IPS DF 6.9 (cell line): ENCODE measurements around the gene SYNE1.
"Not testable (repeated sequence)": the region's sequence is repeated elsewhere in the genome, so short reads cannot be mapped to it uniquely, and the experiment has no call there.

Experiments
- DNase-seq: peaks from one replicate; pipeline ENCODE4 v3.0.0-alpha.2; 2013; ENCODE audit warnings: low read depth, low spot score
- H3K27ac ChIP-seq: one replicate; pipeline ENCODE4 v1.5.1; 2013; ENCODE audit warnings: low read length, control low read depth
- H3K27me3 ChIP-seq: 2 replicates; pipeline ENCODE4 v1.6.1; 2013; ENCODE audit warnings: mild to moderate bottlenecking, low read length; ENCODE audit not compliant: control insufficient read depth, insufficient read depth
- H3K36me3 ChIP-seq: 2 replicates; pipeline ENCODE4 v1.6.1; 2013; ENCODE audit warnings: low read length; ENCODE audit not compliant: control insufficient read depth, insufficient read depth
- H3K4me1 ChIP-seq: 2 replicates; pipeline ENCODE4 v1.6.1; 2013; ENCODE audit warnings: low read length; ENCODE audit not compliant: control insufficient read depth, insufficient read depth
- H3K4me3 ChIP-seq: 2 replicates; pipeline ENCODE4 v1.5.1; 2013; ENCODE audit warnings: mild to moderate bottlenecking, low read length
- H3K9me3 ChIP-seq: 2 replicates; pipeline ENCODE4 v1.6.1; 2013; ENCODE audit warnings: low read length, inconsistent platforms; ENCODE audit not compliant: control insufficient read depth, insufficient read depth
- WGBS: extraction: QIAGEN DNeasy Blood & Tissue Kit; methylation state at CpG from one replicate; pipeline ENCODE4 v1.1.7; 2013; ENCODE audit warnings: mixed read lengths, missing lambda C conversion rate; ENCODE audit not compliant: insufficient read length, insufficient coverage; 5-methylcytosine and 5-hydroxymethylcytosine counted together

The SYNE1 gene

DNA sequence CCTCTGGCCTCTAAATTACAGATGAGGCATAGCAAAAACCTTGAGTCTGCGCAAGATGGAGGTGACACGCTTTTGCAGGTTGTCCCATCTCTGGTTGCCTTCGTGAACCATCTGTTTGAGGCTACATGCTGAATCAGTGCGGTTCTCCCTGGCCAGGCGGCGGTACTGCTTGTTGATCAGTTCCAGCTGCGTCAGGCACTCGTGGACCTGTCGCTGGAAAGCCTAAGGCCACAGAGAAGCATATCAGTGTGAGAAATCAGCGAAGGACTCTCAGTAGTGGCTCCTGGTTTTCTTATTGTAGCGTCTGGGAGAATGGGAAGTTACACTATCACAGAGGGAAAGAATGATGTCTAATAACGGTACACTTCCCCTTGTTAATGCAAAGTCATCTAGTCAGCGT is 485.2 kb downstream of the SYNE1 start:
- no peaks in the 10 kb centered on the region for H3K27me3 ChIP-seq
- H3K36me3 ChIP-seq = no peaks in the 10 kb centered on the region
- H3K9me3 ChIP-seq = no peaks in the 10 kb centered on the region
- no peaks in the 10 kb centered on the region; the same call in 1 of the 2 replicates for H3K4me1 ChIP-seq
- no CpG with 5 or more reads among the region's 13 CpGs for WGBS
- H3K27ac ChIP-seq = no peak overlapping the region
- DNase-seq = no peak
- no peak overlapping the region for H3K4me3 ChIP-seq

DNA sequence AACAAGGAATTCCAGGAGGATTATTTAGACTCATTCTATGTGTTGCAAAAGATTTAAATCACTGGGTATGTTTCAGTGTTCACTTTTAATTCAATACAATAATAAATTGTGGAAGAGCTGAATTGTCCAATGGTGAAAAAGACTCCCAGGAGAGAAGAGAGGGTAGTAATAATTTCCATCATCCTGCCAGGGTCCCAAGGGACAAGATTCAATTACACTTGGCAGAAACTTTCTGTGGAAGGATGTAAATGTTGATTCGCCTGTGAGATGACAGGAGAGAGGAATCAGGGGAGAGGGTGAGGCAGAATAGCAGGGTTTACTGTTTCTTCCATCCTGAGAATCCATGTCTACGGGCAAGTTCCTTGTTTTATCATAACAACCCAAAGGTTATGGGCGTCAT is 487.0 kb downstream of the SYNE1 start:
- Histone ChIP-seq H3K4me3 (no peak overlapping the region), H3K4me1 (no peaks in the 10 kb centered on the region; the same call in 1 of the 2 replicates), H3K36me3 (no peaks in the 10 kb centered on the region), H3K27me3 (no peaks in the 10 kb centered on the region), H3K27ac (no peak overlapping the region), H3K9me3 (no peaks in the 10 kb centered on the region)
- WGBS = no CpG with 5 or more reads among the region's 3 CpGs
- DNase-seq = no peak

DNA sequence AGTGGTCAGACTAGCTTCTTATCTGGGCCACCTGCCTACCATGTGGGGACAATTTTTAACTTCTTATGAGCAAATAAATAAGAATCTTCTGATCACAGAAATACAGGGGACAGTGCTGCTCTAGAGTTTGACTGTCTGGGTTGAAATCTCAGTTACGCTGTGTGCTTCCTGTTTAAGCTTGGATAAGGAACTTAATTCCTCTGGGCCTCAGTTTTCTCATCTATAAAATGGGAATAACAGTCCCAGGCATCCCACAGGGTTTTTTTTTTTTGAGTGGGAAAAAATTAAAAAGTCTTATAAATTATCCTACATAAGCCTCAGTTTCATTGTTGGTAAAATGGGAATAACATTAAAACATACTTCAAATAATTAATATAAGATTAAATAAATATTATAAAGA is 488.8 kb downstream of the SYNE1 start:
- WGBS = no CpG with 5 or more reads among the region's 1 CpG
- Histone ChIP-seq H3K4me3 (no peak overlapping the region), H3K27ac (no peak overlapping the region), H3K9me3 (no peaks in the 10 kb centered on the region), H3K27me3 (no peaks in the 10 kb centered on the region), H3K4me1 (no peaks in the 10 kb centered on the region; the same call in 1 of the 2 replicates), H3K36me3 (no peaks in the 10 kb centered on the region)
- DNase-seq = no peak

DNA sequence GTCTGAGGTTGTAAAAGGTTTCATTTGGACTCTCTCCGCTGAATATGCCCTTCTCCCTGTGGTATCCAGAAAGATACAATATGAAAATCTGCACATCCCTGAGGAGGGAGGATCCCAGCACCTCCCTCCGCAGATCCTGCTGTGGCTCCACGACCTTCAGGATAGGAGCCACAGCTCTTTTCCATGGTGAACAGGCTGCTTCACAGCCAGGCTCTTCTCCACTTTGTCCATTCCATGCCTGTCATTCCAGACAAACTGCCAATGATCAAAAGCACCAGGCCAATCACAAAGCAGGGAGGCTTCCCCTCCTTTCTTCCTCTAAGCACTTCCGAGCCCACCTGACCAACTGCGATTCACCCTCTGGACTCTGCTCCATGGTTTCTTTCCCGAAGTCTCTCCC is 489.9 kb downstream of the SYNE1 start:
- H3K27ac ChIP-seq = no peak overlapping the region
- no peaks in the 10 kb centered on the region for H3K27me3 ChIP-seq
- no peaks in the 10 kb centered on the region for H3K36me3 ChIP-seq
- no peak for DNase-seq
- no peak overlapping the region for H3K4me3 ChIP-seq
- no peaks in the 10 kb centered on the region for H3K9me3 ChIP-seq
- H3K4me1 ChIP-seq = no peaks in the 10 kb centered on the region; the same call in 1 of the 2 replicates
- WGBS = no CpG with 5 or more reads among the region's 6 CpGs

DNA sequence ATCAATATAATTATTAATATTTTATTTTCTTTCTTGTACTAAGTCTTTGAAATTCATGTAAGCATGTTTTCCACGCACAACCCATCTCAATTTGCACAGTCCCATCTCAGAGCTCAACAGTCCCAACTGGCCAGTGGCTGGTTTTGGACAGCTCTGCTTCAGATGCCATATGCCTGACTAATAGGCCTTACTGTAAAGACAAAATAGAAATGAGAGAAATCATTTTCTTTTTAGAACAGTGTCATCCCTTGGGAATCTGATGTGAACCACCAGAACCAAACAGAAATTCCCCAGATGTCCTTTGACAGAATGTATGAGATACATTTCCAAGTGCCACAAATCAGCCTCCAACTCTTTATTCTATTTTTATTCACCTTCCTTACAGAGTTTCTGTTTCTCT is 490.8 kb downstream of the SYNE1 start:
- WGBS = no CpG with 5 or more reads among the region's 1 CpG

DNA sequence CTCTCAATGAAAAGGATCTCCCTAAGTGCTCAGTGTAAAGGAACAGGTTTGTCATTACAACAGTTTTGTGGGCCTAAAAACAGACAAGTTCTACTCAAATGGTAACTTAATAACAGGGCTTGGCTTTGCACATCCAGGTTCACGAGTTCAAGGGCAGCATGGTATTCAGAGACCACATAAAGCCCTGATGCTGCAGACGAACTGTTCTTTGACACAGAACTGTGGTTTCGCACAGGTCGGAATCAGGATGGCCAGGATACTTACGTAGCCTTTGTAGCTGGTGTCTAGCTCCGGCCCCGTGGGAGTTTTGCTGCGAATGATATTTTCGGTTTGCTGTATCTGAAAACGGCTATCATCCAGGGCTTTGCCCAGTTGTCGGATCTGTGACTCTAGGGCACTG is 493.8 kb downstream of the SYNE1 start:
- DNase-seq = no peak
- H3K4me1 ChIP-seq = no peaks in the 10 kb centered on the region; the same call in 1 of the 2 replicates
- no peaks in the 10 kb centered on the region for H3K27me3 ChIP-seq
- no peaks in the 10 kb centered on the region for H3K36me3 ChIP-seq
- no peaks in the 10 kb centered on the region for H3K9me3 ChIP-seq
- no peak overlapping the region for H3K27ac ChIP-seq
- no CpG with 5 or more reads among the region's 11 CpGs for WGBS
- H3K4me3 ChIP-seq = no peak overlapping the region

More for the DNA sequence above, 490.8 kb downstream of the SYNE1 start:
- DNase-seq = no peak
- Histone ChIP-seq H3K4me1 (no peaks in the 10 kb centered on the region; the same call in 1 of the 2 replicates), H3K4me3 (no peak overlapping the region), H3K9me3 (no peaks in the 10 kb centered on the region), H3K36me3 (no peaks in the 10 kb centered on the region), H3K27ac (no peak overlapping the region), H3K27me3 (no peaks in the 10 kb centered on the region)

DNA sequence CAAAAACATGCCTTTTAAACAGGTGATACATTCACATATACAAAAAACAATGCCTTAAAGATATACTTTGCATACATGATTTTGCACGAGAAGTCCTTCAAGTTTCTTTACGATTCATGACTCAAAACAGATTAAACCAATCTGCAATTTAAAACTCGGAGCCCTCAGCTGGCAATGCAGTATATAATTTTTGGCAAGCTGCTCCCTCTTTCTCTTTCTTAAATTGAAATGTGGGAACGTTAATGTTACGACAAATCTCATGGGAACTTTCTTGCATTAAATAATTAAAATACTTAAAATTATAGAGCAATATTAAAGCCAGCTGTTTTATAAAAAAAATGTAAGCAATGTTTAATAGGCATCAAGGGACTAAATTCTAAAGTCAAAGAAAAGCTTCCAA is 495.1 kb downstream of the SYNE1 start:
- DNase-seq = no peak
- Histone ChIP-seq H3K27ac (no peak overlapping the region), H3K4me3 (no peak overlapping the region), H3K9me3 (no peaks in the 10 kb centered on the region), H3K4me1 (no peaks in the 10 kb centered on the region; the same call in 1 of the 2 replicates), H3K27me3 (no peaks in the 10 kb centered on the region), H3K36me3 (no peaks in the 10 kb centered on the region)
- WGBS = no CpG with 5 or more reads among the region's 5 CpGs

DNA sequence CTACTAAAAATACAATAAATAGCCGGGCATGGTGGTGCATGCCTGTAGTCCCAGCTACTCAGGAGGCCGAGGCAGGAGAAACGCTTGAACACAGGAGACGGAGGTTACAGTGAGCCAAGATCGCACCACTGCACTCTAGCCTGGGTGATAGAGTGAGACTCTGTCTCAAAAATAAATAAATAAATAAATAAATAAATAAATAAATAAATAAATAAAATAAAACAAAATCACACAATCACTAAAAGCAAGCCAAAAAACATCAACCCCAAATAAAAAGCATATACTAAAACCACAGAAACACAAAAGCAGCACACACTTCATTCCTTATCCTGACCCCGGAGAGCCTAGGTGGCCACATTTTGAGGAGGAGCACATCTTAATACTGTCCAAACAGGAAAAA is 498.8 kb downstream of the SYNE1 start:
- H3K27ac ChIP-seq, H3K27me3 ChIP-seq, H3K36me3 ChIP-seq, DNase-seq, H3K4me3 ChIP-seq, H3K9me3 ChIP-seq, H3K4me1 ChIP-seq: not testable (repeated sequence)
- WGBS = no CpG with 5 or more reads among the region's 6 CpGs

DNA sequence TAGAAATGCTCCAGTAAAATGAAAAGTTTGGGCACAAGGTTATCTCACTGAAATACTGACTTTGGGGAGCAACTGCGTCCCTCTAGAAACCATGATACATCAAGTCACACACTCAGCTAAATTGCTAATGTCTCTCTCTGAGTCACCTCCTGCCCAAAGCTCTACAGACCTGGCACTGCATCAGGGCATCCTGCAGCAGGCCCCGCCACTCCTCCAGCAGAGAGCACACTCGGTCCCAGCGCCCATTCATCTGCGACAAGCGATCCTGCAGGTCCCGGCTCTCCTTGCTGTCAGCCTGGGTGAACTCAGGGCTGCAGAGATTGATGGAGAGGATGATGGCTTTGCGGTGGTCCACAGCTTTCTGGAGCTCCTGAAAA is 500.7 kb downstream of the SYNE1 start:
- no peaks in the 10 kb centered on the region for H3K9me3 ChIP-seq
- no peaks in the 10 kb centered on the region for H3K36me3 ChIP-seq
- DNase-seq = no peak
- no peak overlapping the region for H3K27ac ChIP-seq
- no peak overlapping the region for H3K4me3 ChIP-seq
- no peaks in the 10 kb centered on the region for H3K4me1 ChIP-seq
- no peaks in the 10 kb centered on the region for H3K27me3 ChIP-seq
- no CpG with 5 or more reads among the region's 8 CpGs for WGBS

DNA sequence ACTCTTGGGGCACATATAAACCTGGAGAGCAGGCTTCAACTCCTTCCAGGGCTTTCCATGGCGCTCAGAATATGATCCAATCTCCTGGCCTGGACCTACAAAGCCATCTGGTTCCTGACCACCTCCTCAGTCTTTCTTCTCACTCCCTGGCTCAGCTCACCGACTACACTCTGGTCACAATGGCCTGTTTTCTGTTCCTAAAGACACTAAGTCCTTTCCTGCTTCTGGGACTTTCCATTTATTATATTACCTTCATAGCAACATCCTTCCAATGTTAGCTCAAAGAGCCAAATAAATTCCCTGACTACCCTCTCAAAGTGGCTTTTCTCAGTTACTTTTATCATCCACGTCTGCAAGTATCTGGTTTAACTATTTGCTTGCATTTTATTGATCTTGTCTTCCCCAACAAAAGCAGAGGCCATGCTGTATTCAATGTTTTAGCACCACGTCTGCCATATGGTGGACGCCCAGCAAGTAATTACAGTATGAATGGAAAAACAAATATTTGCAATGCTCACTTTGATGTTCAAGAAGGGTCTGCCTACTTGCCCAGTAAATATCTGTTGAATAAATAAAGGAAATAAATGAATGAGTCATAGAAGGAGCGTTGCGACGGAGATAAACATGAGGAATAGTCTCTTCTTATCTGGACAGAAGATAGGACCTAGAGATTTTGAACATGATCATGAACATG is 501.3 kb downstream of the SYNE1 start:
- Histone ChIP-seq H3K4me1 (no peaks in the 10 kb centered on the region), H3K4me3 (no peak overlapping the region), H3K27ac (no peak overlapping the region), H3K9me3 (no peaks in the 10 kb centered on the region), H3K36me3 (no peaks in the 10 kb centered on the region), H3K27me3 (no peaks in the 10 kb centered on the region)
- DNase-seq = no peak
- no CpG with 5 or more reads among the region's 8 CpGs for WGBS

DNA sequence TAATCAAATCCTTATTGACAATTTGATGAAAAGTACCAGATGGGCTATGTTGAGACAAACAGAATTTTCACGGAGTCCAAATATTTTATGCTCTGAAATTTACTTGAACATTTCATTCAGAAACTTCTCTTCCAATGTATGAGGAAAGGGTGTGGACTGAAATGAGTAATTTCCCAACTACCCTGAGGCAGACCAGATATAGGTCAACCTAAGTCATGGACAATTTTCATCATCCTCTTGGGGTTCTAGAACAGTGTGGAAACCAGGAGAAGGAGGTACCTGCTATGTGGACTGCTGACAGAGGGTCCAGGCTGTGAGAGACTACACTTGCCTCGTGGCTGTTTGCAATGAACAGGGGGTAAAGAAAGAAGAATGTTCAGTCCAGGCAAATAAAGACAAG is 506.7 kb downstream of the SYNE1 start:
- no peak for DNase-seq
- no peaks in the 10 kb centered on the region for H3K4me1 ChIP-seq
- no peaks in the 10 kb centered on the region for H3K9me3 ChIP-seq
- H3K27me3 ChIP-seq = no peaks in the 10 kb centered on the region
- WGBS = no CpG with 5 or more reads among the region's 2 CpGs
- H3K36me3 ChIP-seq = no peaks in the 10 kb centered on the region
- no peak overlapping the region for H3K27ac ChIP-seq
- H3K4me3 ChIP-seq = no peak overlapping the region
